Ovary (tissue), 9 donors: ENCODE measurements around the gene MAMLD1. TPM values are rescaled to one million over a fixed set of nuclear protein-coding genes. Genes with fewer than 3 reads are reported as not detected.

Source experiments
- DNase-seq, 5 donors: peaks; one replicate each; pipeline ENCODE4 v3.0.0-alpha.2; 2019 to 2020
- H3K27ac ChIP-seq, 2 donors: fragments of 200-600 bp; one replicate each; pipeline versions ENCODE4 v1.5.1 to v1.8.0; 2019 to 2022
- H3K27me3 ChIP-seq: fragments of 200-600 bp; one replicate; pipeline ENCODE4 v1.8.0; 2022
- H3K36me3 ChIP-seq: fragments of 200-600 bp; sonication (generic); one replicate; pipeline ENCODE4 v1.5.1; 2019
- H3K4me1 ChIP-seq: one replicate; pipeline ENCODE4 v1.8.1; 2013; ENCODE audit warnings: mild to moderate bottlenecking, moderate library complexity; ENCODE audit not compliant: insufficient read depth
- H3K4me3 ChIP-seq: fragments of 200-600 bp; sonication (generic); one replicate; pipeline ENCODE4 v1.5.1; 2017
- H3K9me3 ChIP-seq, 2 donors: fragments of 200-600 bp in 1 of 2; sonication (generic) in 1 of 2; one replicate each; pipeline versions ENCODE4 v1.5.1 to v1.8.1; 2013 to 2019; ENCODE audit warnings: mild to moderate bottlenecking in 1 of 2, moderate library complexity in 1 of 2
- CTCF ChIP-seq, 3 donors: fragments of 450-650 bp in 2 of 3; fragments of 200-600 bp in 1 of 3; IDR thresholded peaks; one replicate each; pipeline versions ENCODE4 v1.5.1 to v1.8.0; 2016 to 2022; ENCODE audit warnings: antibody characterized with exemption in 3 of 3, mild to moderate bottlenecking in 1 of 3
- EP300 ChIP-seq: sonication (generic); formaldehyde crosslinking; IDR thresholded peaks from one replicate; pipeline ENCODE4 v1.6.1; 2017; ENCODE audit warnings: antibody characterized with exemption
- POLR2A ChIP-seq: fragments of 450-650 bp; IDR thresholded peaks from one replicate; pipeline ENCODE4 v1.6.1; 2017; ENCODE audit warnings: antibody characterized with exemption, mild to moderate bottlenecking, moderate library complexity
- WGBS, 3 donors: extraction: QIAGEN DNeasy Blood & Tissue Kit in 1 of 3; methylation state at CpG; one replicate each; pipeline versions ENCODE4 v1.1.5 to v1.1.7; 2013 to 2017; 5-methylcytosine and 5-hydroxymethylcytosine counted together
- intact Hi-C, 4 donors: fragments of 100-400 bp; cut with DNase I; formaldehyde crosslinking; loops; one replicate each; pipeline versions ENCODE4 v1.11.0 to v1.15.1; 2022 to 2023
- polyA plus RNA-seq, 2 donors: library from polyadenylated mRNA; stranded (reverse); fragments of 200-250 nt in 1 of 2; fragments of 350-450 nt in 1 of 2; fragmentation: Illumina TruSeq in 1 of 2; extraction: RNeasy Lipid Tissue Mini Kit (QIAGEN cat#74804) in 1 of 2; gene quantifications; one replicate each; pipeline ENCODE4 v1.2.3, GENCODE V29; 2013 to 2014
- total RNA-seq, 7 donors: library from RNA; depleted of rRNA in 2 of 7; stranded (reverse); fragments of >200 nt in 2 of 7; fragmentation: NEBNext Ultra II Directional in 3 of 7; extraction: Animal tissue kit (Norgen Biotek cat#: 25700) in 3 of 7; gene quantifications; one replicate each; pipeline versions ENCODE4 v1.1.0 to v1.2.4, GENCODE V29; 2016 to 2023
- donor health status: DM: no; HTN: no; CAD: no; lungs with moderate emphysema.
- donor health status: DM: no; HTN: no; CAD: no.
- donor health status: Bipolar disorder and iron deficiency.
- donor health status: DM: yes; HTN: yes; CAD: no.
- donor health status: DM: no; HTN: no; CAD: no.
- donor health status: DM: yes; HTN: yes; CAD: no.

The MAMLD1 gene
- total and polyA plus RNA-seq, 9 donors = 7.1 to 37.9 (median 20.7) TPM

- Histone ChIP-seq H3K4me1 (peaks cover 5% of the 10 kb centered on the region), H3K27ac (peak overlapping the region in 1 of 2 donors; percentile 54), H3K4me3 (no peak overlapping the region), H3K9me3 (no peaks in the 10 kb centered on the region), H3K36me3 (no peaks in the 10 kb centered on the region), H3K27me3 (no peaks in the 10 kb centered on the region)
- WGBS, 3 donors = 34 to 61% (median 44%) methylated on average over 9 of the region's 9 CpGs
- TF ChIP-seq POLR2A (no peak), EP300 (no peak), CTCF (IDR thresholded peaks at IDR 0.05) (no peak)
- no peak for DNase-seq
- intact Hi-C loops = loop anchor here in 3 of 4 donors (5.0 to 10.0 kb wide), 3 partner anchors 60 to 140 kb away; partner anchors contain the start of genes MAMLD1 (in 1 of the 3) and MTM1 (in 1 of the 3)
Observed at GRCh38 chrX:150504397-150505182, 141.5 kb downstream of the MAMLD1 start.

- no peaks in the 10 kb centered on the region for H3K36me3 ChIP-seq
- H3K27ac ChIP-seq = peak overlapping the region in 1 of 2 donors; percentile 90
- intact Hi-C loops = loop anchor here in 3 of 4 donors (5.0 to 10.0 kb wide), 3 partner anchors 59 to 141 kb away; partner anchors contain the start of genes MAMLD1 (in 1 of the 3) and MTM1 (in 1 of the 3)
- TF ChIP-seq CTCF (IDR thresholded peaks at IDR 0.05) = no peak
- no peak for TF ChIP-seq EP300
- TF ChIP-seq POLR2A = no peak
- no peaks in the 10 kb centered on the region for H3K27me3 ChIP-seq
- H3K4me3 ChIP-seq = no peak overlapping the region
- peaks cover 5% of the 10 kb centered on the region for H3K4me1 ChIP-seq
- H3K9me3 ChIP-seq = no peaks in the 10 kb centered on the region
- WGBS, 3 donors = 49 to 60% (median 55%) methylated on average over 2 of the region's 2 CpGs
- DNase-seq = no peak
Observed at GRCh38 chrX:150506020-150506419, 142.9 kb downstream of the MAMLD1 start.

- WGBS, 3 donors = 28 to 58% (median 57%) methylated on average over 6 of the region's 6 CpGs
- intact Hi-C loops = loop anchor here in 3 of 4 donors (5.0 to 10.0 kb wide), 3 partner anchors 58 to 142 kb away; partner anchors contain the start of genes MAMLD1 (in 1 of the 3) and MTM1 (in 1 of the 3)
Observed at GRCh38 chrX:150506486-150506885, 143.4 kb downstream of the MAMLD1 start.

More at GRCh38 chrX:150506486-150506885, 143.4 kb downstream of the MAMLD1 start:
- H3K27me3 ChIP-seq = no peaks in the 10 kb centered on the region
- no peak overlapping the region for H3K4me3 ChIP-seq
- TF ChIP-seq EP300 (no peak), POLR2A (no peak), CTCF (IDR thresholded peaks at IDR 0.05) (no peak)
- no peaks in the 10 kb centered on the region for H3K36me3 ChIP-seq
- DNase-seq = no peak
- H3K4me1 ChIP-seq = peaks cover 3% of the 10 kb centered on the region
- peak overlapping the region in 1 of 2 donors; percentile 90 for H3K27ac ChIP-seq
- no peaks in the 10 kb centered on the region for H3K9me3 ChIP-seq
